ENCODE measurements around the gene GKN2. TPM values are rescaled to one million over a fixed set of nuclear protein-coding genes. Genes with fewer than 3 reads are reported as not detected.

Gene GKN2
- total and polyA plus RNA-seq, 2 of the 13 experiments (the other 11 are each of a cell fraction or from before 2014, with no cell fraction given): not detected

DNA sequence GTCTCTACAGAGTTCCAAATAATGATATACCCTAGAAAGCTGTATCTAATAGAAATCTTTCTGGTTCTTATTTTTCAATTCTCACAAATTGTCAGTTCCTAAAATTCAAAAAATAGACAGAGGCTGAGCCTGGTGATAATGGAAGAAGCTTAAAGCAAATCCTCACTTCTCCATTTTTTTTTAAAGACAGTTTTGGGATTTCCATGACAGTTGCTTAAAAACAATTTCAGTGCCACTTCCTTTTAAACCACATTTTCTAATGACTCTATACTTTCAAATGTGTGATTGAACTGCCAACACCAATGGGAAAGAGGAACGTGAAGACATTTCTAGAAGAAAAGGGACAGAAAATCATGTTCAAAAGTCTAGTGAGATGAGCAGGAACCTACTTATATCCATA lies 4.0 kb downstream of the GKN2 start:
- no peaks in the 10 kb centered on the region for H4K20me1 ChIP-seq (ENCODE audit: insufficient read depth, low read length)
- POLR2A ChIA-PET: no interaction called here
- no peak overlapping the region for H3K4me2 ChIP-seq (ENCODE audit: low read depth, low read length)
- no peaks in the 10 kb centered on the region for H3K79me2 ChIP-seq (ENCODE audit: insufficient read depth, low read length)
- H3K9ac ChIP-seq (ENCODE audit: insufficient read depth, low read depth, low read length): no peak overlapping the region
- peaks cover 2 to 30% of the 10 kb centered on the region in 2 experiments; a peak in 3 of 5 replicates for H3K27me3 ChIP-seq (ENCODE audit: control insufficient read depth in 1 of 2, insufficient read depth in 2 of 2, low read length in 2 of 2)
- FAIRE-seq (no peak), ATAC-seq (no peak), DNase-seq (ENCODE audit: low spot score) (no peak)
- peaks cover 13% of the 10 kb centered on the region for H3K4me1 ChIP-seq (ENCODE audit: insufficient read depth, low read length)
- no peaks in the 10 kb centered on the region for H3K36me3 ChIP-seq (replicated peaks in 1 of 2; ENCODE audit: control insufficient read depth in 1 of 2, insufficient read depth in 2 of 2, low read length in 2 of 2)
- CTCF ChIA-PET (ENCODE audit: low intra/inter-chr PET ratio, low total read pairs): no interaction called here
- 2% methylated on average over 1 of the region's 1 CpG for WGBS (ENCODE audit: low lambda C conversion rate)
- intact Hi-C loops (cut with micrococcal nuclease; ENCODE audit: unreplicated experiment): no loop called here
- no peak overlapping the region for H2AFZ ChIP-seq (ENCODE audit: low read length)
- H3K4me3 ChIP-seq (replicated peaks in 1 of 3; ENCODE audit: insufficient read depth in 1 of 3, low read depth in 2 of 3, low read length in 3 of 3): no peak overlapping the region
- no peaks in the 10 kb centered on the region for H3K9me3 ChIP-seq (ENCODE audit: low read length)
- no peak overlapping the region for H3K27ac ChIP-seq (ENCODE audit: extremely low read length, insufficient read depth, low read length)
- TF ChIP-seq ARID2 (CRISPR knock-in tag; IDR thresholded peaks at IDR 0.05; ENCODE audit: borderline replicate concordance): no peak
- TF ChIP-seq TCF12 (IDR thresholded peaks at IDR 0.05): no peak
- no peak for TF ChIP-seq TCF12 (CRISPR knock-in tag; IDR thresholded peaks at IDR 0.05)
- TF ChIP-seq BORCS8-MEF2B (CRISPR knock-in tag; IDR thresholded peaks at IDR 0.05): no peak
- TF ChIP-seq, protein P1, sequence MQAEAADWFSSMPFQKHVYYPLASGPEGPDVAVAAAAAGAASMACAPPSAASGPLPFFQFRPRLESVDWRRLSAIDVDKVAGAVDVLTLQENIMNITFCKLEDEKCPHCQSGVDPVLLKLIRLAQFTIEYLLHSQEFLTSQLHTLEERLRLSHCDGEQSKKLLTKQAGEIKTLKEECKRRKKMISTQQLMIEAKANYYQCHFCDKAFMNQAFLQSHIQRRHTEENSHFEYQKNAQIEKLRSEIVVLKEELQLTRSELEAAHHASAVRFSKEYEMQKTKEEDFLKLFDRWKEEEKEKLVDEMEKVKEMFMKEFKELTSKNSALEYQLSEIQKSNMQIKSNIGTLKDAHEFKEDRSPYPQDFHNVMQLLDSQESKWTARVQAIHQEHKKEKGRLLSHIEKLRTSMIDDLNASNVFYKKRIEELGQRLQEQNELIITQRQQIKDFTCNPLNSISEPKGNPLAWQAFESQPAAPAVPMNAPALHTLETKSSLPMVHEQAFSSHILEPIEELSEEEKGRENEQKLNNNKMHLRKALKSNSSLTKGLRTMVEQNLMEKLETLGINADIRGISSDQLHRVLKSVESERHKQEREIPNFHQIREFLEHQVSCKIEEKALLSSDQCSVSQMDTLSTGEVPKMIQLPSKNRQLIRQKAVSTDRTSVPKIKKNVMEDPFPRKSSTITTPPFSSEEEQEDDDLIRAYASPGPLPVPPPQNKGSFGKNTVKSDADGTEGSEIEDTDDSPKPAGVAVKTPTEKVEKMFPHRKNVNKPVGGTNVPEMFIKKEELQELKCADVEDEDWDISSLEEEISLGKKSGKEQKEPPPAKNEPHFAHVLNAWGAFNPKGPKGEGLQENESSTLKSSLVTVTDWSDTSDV (CRISPR knock-in tag; IDR thresholded peaks at IDR 0.05): no peak
- no peak for TF ChIP-seq ZSCAN21 (CRISPR knock-in tag; IDR thresholded peaks at IDR 0.05; ENCODE audit: borderline replicate concordance)
- no peak for TF ChIP-seq ZFP36 (IDR thresholded peaks at IDR 0.05; ENCODE audit: borderline replicate concordance, low read depth, low read length, partially characterized antibody)
- TF ChIP-seq ETV5 (CRISPR knock-in tag; IDR thresholded peaks at IDR 0.05; ENCODE audit: borderline replicate concordance): no peak
- TF ChIP-seq ZNF883 (CRISPR knock-in tag; IDR thresholded peaks at IDR 0.05; ENCODE audit: not compliant biosample characterization): no peak
- TF ChIP-seq DR1 (CRISPR knock-in tag; IDR thresholded peaks at IDR 0.05): no peak
- no peak for TF ChIP-seq FOXA3 (CRISPR knock-in tag; IDR thresholded peaks at IDR 0.05)
- TF ChIP-seq ZFP1 (CRISPR knock-in tag; IDR thresholded peaks at IDR 0.05): no peak
- TF ChIP-seq, protein P2, sequence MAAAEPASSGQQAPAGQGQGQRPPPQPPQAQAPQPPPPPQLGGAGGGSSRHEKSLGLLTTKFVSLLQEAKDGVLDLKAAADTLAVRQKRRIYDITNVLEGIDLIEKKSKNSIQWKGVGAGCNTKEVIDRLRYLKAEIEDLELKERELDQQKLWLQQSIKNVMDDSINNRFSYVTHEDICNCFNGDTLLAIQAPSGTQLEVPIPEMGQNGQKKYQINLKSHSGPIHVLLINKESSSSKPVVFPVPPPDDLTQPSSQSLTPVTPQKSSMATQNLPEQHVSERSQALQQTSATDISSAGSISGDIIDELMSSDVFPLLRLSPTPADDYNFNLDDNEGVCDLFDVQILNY (CRISPR knock-in tag; conservative IDR thresholded peaks at IDR 0.05): no peak
- no peak for TF ChIP-seq ERF (CRISPR knock-in tag; IDR thresholded peaks at IDR 0.05)
- TF ChIP-seq ARNTL (CRISPR knock-in tag; IDR thresholded peaks at IDR 0.05): no peak
- TF ChIP-seq, protein P3, sequence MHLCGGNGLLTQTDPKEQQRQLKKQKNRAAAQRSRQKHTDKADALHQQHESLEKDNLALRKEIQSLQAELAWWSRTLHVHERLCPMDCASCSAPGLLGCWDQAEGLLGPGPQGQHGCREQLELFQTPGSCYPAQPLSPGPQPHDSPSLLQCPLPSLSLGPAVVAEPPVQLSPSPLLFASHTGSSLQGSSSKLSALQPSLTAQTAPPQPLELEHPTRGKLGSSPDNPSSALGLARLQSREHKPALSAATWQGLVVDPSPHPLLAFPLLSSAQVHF (CRISPR knock-in tag; IDR thresholded peaks at IDR 0.05): no peak
- no peak for TF ChIP-seq DNMT1 (CRISPR knock-in tag; IDR thresholded peaks at IDR 0.05)
- no peak for TF ChIP-seq CBX2 (IDR thresholded peaks at IDR 0.05; ENCODE audit: low read depth, low read length)
- no peak for TF ChIP-seq CBX2 (CRISPR knock-in tag; IDR thresholded peaks at IDR 0.05; ENCODE audit: low read depth)
- TF ChIP-seq, protein P4, sequence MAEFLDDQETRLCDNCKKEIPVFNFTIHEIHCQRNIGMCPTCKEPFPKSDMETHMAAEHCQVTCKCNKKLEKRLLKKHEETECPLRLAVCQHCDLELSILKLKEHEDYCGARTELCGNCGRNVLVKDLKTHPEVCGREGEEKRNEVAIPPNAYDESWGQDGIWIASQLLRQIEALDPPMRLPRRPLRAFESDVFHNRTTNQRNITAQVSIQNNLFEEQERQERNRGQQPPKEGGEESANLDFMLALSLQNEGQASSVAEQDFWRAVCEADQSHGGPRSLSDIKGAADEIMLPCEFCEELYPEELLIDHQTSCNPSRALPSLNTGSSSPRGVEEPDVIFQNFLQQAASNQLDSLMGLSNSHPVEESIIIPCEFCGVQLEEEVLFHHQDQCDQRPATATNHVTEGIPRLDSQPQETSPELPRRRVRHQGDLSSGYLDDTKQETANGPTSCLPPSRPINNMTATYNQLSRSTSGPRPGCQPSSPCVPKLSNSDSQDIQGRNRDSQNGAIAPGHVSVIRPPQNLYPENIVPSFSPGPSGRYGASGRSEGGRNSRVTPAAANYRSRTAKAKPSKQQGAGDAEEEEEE (CRISPR knock-in tag; IDR thresholded peaks at IDR 0.05; ENCODE audit: borderline replicate concordance): no peak
- no TSS peak for BruUV-seq (replicated peaks)
- in situ Hi-C loops (cut with HindIII; ENCODE audit: extremely low pct_ligation_motif_present, low pct_unique_long_range_greater_than_20kb): loop anchor here (10.0 kb wide), 1 partner anchor 356 kb away; no protein-coding TSS in a partner anchor
